BE2C (cell line): ENCODE data around the gene IFIT1B.

Experiments used
- DNase-seq: peaks from one replicate; pipeline ENCODE4 v3.0.0-alpha.2; 2020
- H3K27me3 ChIP-seq: fragments of 250-450 bp; sonication (Bioruptor Pico); 2 replicates; pipeline ENCODE4 v1.5.1; 2020; ENCODE audit warnings: mild to moderate bottlenecking
- H3K36me3 ChIP-seq: fragments of 250-450 bp; sonication (Bioruptor Pico); 2 replicates; pipeline ENCODE4 v1.5.1; 2020; ENCODE audit warnings: mild to moderate bottlenecking
- H3K4me1 ChIP-seq: fragments of 250-450 bp; sonication (Bioruptor Pico); 2 replicates; pipeline ENCODE4 v1.5.1; 2020
- H3K4me3 ChIP-seq: 2 replicates; pipeline ENCODE4 v1.5.1; 2011; ENCODE audit warnings: low read depth, low read length
- H3K9me3 ChIP-seq: fragments of 250-450 bp; sonication (Bioruptor Pico); 2 replicates; pipeline ENCODE4 v1.5.1; 2020
- TF ChIP-seq, protein P1 (sequence below): IDR thresholded peaks from 2 replicates; pipeline ENCODE4 v1.5.1; 2012; ENCODE audit warnings: mild to moderate bottlenecking, low read depth, low read length

IFIT1B gene

DNA sequence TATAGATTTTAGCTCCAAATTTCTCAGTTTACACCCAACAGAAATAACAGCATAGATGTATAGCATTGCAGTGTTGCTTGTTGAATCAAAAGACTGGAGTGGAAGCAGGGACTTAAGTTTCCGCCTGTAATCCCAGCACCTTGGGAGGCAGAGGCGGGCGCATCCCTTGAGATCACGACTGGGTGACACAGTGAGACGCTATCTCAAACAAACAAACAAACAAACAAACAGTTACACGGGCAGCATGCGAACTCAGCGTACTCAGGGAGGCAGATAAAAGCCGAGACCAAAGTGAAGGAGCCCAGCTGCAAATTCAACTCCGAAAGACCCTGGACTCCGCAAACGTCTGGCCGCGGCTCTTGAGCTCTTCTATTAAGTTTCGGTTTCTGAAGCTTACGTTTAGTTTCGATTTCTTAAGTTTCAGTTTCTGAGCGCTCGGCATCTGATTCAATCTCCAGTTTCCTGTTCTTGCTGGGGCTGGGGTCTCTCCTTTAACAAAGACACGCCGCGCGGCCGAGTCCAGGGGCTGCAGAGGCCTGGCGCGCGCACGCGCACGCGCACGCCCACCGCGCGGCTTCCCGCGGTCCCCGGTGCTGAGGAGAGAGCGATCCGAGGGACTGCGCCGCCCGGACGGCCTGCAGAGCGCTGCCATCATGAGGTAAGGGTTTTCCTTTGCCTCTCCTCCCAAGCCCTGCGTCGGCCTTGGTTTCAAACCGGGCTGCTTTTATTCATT is 36.5 kb downstream of the IFIT1B start, which contains the start of gene IFIT5:
Gene IFIT5 (plus strand): TSS at position 423 of the 733 bp plus-strand sequence. CDS start 231 bp downstream, at position 654.
- Histone ChIP-seq H3K9me3 (no peaks in the 10 kb centered on the region), H3K4me1 (no peaks in the 10 kb centered on the region), H3K27me3 (no peaks in the 10 kb centered on the region), H3K36me3 (peaks cover 11% of the 10 kb centered on the region; the same call in 1 of the 2 replicates), H3K4me3 (peak within 1 kb of the TSS; percentile 75)
- TF ChIP-seq, protein P1, sequence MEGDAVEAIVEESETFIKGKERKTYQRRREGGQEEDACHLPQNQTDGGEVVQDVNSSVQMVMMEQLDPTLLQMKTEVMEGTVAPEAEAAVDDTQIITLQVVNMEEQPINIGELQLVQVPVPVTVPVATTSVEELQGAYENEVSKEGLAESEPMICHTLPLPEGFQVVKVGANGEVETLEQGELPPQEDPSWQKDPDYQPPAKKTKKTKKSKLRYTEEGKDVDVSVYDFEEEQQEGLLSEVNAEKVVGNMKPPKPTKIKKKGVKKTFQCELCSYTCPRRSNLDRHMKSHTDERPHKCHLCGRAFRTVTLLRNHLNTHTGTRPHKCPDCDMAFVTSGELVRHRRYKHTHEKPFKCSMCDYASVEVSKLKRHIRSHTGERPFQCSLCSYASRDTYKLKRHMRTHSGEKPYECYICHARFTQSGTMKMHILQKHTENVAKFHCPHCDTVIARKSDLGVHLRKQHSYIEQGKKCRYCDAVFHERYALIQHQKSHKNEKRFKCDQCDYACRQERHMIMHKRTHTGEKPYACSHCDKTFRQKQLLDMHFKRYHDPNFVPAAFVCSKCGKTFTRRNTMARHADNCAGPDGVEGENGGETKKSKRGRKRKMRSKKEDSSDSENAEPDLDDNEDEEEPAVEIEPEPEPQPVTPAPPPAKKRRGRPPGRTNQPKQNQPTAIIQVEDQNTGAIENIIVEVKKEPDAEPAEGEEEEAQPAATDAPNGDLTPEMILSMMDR, result no peak
- peak; percentile 78 for DNase-seq

DNA sequence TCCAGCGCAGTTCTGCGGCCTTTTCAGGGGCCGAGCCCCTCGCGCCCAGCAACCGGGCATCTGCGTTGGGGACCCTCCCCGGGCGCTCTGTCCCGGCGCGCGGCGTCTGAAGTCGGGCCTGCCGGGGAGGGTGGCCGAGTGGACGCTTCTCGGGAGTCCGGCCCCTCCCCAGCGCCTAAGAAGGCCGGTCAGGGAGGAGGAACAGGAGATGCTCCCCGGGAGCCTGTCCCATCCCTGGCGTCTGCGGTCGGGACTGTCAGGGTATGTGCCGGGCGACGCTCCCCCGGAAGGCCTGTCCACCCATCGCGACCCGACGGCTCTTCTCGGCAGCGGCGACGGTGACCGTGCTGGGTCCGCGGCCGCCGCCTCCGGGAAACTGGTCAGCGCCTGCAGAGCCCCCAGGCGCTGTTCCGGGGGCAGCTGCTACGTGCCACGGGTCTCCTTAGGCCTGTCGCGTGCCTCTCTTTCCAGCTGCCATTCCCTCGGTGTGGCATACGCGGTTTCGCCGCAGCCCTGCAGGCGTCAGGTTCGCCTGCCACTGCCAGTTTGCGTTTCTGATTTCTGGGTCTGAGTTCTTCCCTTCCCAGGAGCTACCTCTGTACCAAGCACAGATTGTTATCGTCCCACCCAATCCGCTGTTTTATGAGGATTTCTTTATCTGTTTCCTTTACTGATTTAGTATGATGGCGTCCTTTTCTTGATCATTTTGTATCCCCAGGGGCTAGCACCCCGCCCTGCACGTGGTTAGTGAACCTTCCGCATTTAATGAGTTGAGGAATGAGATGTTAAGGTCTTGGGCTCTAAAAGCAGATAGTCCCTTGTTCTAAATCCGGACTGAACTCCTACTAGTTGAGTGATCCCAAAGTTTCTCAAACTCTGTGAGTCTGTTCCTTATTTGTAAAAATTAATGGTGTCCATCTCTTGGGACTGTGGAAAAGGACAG is 37.3 kb downstream of the IFIT1B start:
- peak; percentile 51 for DNase-seq
- Histone ChIP-seq H3K36me3 (peaks cover 11% of the 10 kb centered on the region; the same call in 1 of the 2 replicates), H3K4me3 (peak overlapping the region; percentile 75), H3K9me3 (no peaks in the 10 kb centered on the region), H3K4me1 (no peaks in the 10 kb centered on the region), H3K27me3 (no peaks in the 10 kb centered on the region)
- TF ChIP-seq, protein P1, result no peak

DNA sequence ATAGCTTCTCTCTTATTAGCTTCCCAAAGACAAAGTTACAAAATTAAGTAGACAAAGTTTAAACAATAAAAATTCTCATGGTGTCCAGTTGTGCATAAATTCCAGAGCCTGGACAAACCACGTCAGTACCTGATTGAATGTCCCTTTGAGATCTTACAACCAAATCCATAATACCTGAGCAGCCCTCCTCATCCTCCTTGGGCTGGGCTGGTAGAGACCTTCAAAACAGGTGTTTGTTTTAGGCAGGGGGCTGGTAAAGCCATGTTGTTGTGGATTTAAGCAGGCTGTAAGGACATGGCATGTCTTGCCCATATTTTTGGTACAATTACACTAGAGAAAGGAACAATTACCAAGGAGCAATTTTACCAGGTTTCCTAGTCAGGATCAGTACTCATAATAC is 38.6 kb downstream of the IFIT1B start:
- Histone ChIP-seq H3K4me1 (no peaks in the 10 kb centered on the region), H3K4me3 (no peak overlapping the region), H3K9me3 (no peaks in the 10 kb centered on the region), H3K36me3 (peaks cover 18% of the 10 kb centered on the region), H3K27me3 (no peaks in the 10 kb centered on the region)
- TF ChIP-seq, protein P1, result no peak
- DNase-seq, result no peak

DNA sequence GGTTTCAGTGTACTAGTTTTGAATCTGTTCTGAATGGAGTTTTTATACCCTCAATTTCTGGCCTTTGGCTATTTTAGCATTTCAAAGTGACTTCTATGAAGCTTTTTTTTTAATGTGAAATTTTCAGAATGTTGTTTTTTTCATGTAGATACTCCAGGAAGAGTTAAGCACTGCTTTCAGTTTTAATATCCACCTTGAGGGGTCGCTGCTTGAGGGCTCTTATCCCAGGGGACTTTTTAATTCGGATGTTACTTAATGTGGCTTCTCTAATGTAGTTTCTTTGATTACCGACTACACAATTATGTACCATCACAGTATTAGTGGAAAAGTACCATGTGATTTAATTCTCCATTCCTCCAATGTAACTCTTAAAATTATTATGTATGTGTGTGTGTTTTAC is 41.7 kb downstream of the IFIT1B start:
- DNase-seq, result no peak

DNA sequence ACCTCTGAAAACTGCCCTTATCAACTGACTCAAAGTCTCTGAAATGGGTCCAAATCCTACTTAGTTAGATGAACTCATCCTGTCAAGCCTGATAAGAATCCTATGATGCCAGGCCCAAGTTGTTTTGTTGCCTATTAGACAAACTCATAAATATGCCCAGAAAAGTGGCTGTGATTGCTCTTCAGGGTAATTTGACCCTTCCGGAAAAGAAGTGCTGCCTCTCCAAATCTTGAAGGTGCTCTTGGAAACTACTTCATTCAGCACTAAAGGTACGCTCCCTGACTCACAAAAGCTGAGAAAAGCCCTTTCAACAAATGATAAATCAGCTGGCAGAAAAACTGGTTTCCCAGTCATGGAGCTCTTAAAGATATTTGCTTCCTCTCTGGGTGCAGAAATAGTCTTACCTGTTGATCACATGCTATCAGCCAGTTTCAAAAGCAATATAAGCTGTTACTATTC is 43.2 kb downstream of the IFIT1B start:
- Histone ChIP-seq H3K36me3 (peaks cover 20% of the 10 kb centered on the region), H3K27me3 (no peaks in the 10 kb centered on the region), H3K4me3 (no peak overlapping the region), H3K4me1 (no peaks in the 10 kb centered on the region), H3K9me3 (no peaks in the 10 kb centered on the region)
- TF ChIP-seq, protein P1, result no peak
- no peak for DNase-seq

More for the DNA sequence above, 41.7 kb downstream of the IFIT1B start:
- Histone ChIP-seq H3K9me3 (no peaks in the 10 kb centered on the region), H3K27me3 (no peaks in the 10 kb centered on the region), H3K36me3 (peaks cover 20% of the 10 kb centered on the region), H3K4me1 (no peaks in the 10 kb centered on the region), H3K4me3 (peak overlapping the region; percentile 12; the same call in 1 of the 2 replicates)
- TF ChIP-seq, protein P1, result peak; percentile 57
